SU-DHL-6 (cell line): Measurements from ENCODE around the gene TMEM154.

Source experiments
- H2AFZ ChIP-seq: fragments of 200-600 bp; sonication (generic); 2 replicates; pipeline ENCODE4 v1.6.1; 2014; ENCODE audit warnings: low read depth, mild to moderate bottlenecking, moderate library complexity, mixed read lengths, antibody characterized with exemption, low read length; ENCODE audit not compliant: severe bottlenecking
- H3F3A ChIP-seq: fragments of 200-600 bp; shearing (Covaris generic); 2 replicates; pipeline ENCODE4 v1.6.0; 2016; ENCODE audit warnings: antibody characterized with exemption, mild to moderate bottlenecking; ENCODE audit not compliant: insufficient read depth
- H3K27ac ChIP-seq: fragments of 200-600 bp; sonication (generic); 2 replicates; pipeline ENCODE4 v1.5.1; 2016; ENCODE audit warnings: low read depth, mild to moderate bottlenecking, low read length, moderate library complexity, mixed read lengths
- H3K27me3 ChIP-seq: fragments of 200-600 bp; sonication (generic), shearing (Covaris generic); 2 replicates; pipeline ENCODE4 v1.6.0; 2014; ENCODE audit warnings: mild to moderate bottlenecking, low read length
- H3K36me3 ChIP-seq: fragments of 200-600 bp; sonication (generic); 2 replicates; pipeline ENCODE4 v1.6.1; 2014; ENCODE audit warnings: mild to moderate bottlenecking, low read length, mixed read lengths
- H3K4me2 ChIP-seq: fragments of 300-600, 200-600 bp; shearing (Covaris generic), sonication (generic); 2 replicates; pipeline ENCODE4 v1.6.0; 2014; ENCODE audit warnings: low read length, low read depth, mild to moderate bottlenecking; ENCODE audit not compliant: poor library complexity, severe bottlenecking
- H3K4me3 ChIP-seq: fragments of 200-600 bp; sonication (generic); 2 replicates; pipeline ENCODE4 v1.5.1; 2014; ENCODE audit warnings: antibody characterized with exemption, low read length, mild to moderate bottlenecking, mixed read lengths; ENCODE audit not compliant: insufficient read depth, poor library complexity, severe bottlenecking
- H3K79me2 ChIP-seq: fragments of 200-600 bp; sonication (generic); 2 replicates; pipeline ENCODE4 v1.6.1; 2014; ENCODE audit warnings: mild to moderate bottlenecking, low read length, moderate library complexity; ENCODE audit not compliant: insufficient read depth
- H3K9ac ChIP-seq: fragments of 200-600 bp; sonication (generic); 2 replicates; pipeline ENCODE4 v1.7.0; 2014; ENCODE audit warnings: mild to moderate bottlenecking, low read length
- H3K9me2 ChIP-seq: fragments of 200-600 bp; sonication (generic); replicated peaks from 2 replicates; pipeline ENCODE4 v1.6.1; 2014; ENCODE audit warnings: low read length; ENCODE audit not compliant: insufficient read depth
- H3K9me3 ChIP-seq: fragments of 200-600 bp; sonication (generic); 2 replicates; pipeline ENCODE4 v1.6.1; 2014; ENCODE audit warnings: low read length, mixed read lengths; ENCODE audit not compliant: insufficient read depth
- H4K20me1 ChIP-seq: fragments of 200-600 bp; sonication (generic); 2 replicates; pipeline ENCODE4 v1.6.1; 2014; ENCODE audit warnings: low read depth, mild to moderate bottlenecking, antibody characterized with exemption, low read length, moderate library complexity, mixed read lengths
- CTCF ChIP-seq: fragments of 200-600 bp; sonication (generic); IDR thresholded peaks from one replicate; pipeline ENCODE4 v1.5.1; 2017; ENCODE audit warnings: antibody characterized with exemption, mild to moderate bottlenecking, low read length, moderate library complexity; ENCODE audit not compliant: insufficient read depth, poor library complexity, severe bottlenecking
- EZH2phosphoT487 ChIP-seq: fragments of 200-600 bp; sonication (generic), shearing (Covaris generic); conservative IDR thresholded peaks from 2 replicates; pipeline ENCODE4 v1.6.1; 2018; ENCODE audit warnings: mild to moderate bottlenecking, antibody characterized with exemption, low read length, moderate library complexity, mixed read lengths

The TMEM154 gene

DNA sequence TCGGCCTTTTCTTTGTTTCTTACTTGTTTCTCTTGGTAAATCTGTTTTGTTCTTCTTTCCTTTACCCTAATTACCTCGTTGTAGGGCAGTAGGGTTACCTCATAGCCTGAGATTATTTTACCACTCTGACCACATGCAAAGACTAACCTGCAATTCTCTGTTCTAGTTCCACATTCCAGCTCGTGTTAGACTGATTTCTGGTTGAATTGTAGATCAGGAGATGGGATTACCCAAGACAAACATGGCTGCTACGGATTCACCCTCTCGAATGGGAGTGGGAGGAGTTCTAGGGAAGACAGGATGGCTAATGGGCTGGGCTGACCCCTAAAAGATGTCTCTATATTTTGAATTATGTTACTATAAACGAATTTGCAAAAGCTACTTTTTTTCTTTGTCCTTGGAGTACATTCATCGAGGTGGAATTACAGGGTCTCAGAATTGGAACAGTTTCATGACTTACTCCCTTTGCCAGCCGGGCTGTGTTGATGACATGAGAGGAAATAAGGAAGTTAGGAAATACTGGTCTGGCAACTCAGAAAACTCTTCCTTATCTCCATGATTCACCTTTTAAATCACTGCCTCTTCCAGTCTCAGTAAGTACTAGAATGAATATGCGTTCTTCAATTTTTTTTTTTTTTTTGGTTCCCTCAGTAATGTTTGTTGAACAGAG is 107.2 kb downstream of the TMEM154 start:
- Histone ChIP-seq H3K27me3 (no peaks in the 10 kb centered on the region), H3K9me2 (no peaks in the 10 kb centered on the region), H3K9me3 (no peaks in the 10 kb centered on the region), H3K79me2 (no peaks in the 10 kb centered on the region), H2AFZ (no peak overlapping the region), H3K4me3 (no peak overlapping the region), H3K9ac (no peak overlapping the region), H4K20me1 (no peaks in the 10 kb centered on the region), H3K27ac (no peak overlapping the region), H3K36me3 (no peaks in the 10 kb centered on the region), H3F3A (no peaks in the 10 kb centered on the region), H3K4me2 (no peak overlapping the region)
- TF ChIP-seq CTCF = no peak
- TF ChIP-seq EZH2phosphoT487 = no peak

DNA sequence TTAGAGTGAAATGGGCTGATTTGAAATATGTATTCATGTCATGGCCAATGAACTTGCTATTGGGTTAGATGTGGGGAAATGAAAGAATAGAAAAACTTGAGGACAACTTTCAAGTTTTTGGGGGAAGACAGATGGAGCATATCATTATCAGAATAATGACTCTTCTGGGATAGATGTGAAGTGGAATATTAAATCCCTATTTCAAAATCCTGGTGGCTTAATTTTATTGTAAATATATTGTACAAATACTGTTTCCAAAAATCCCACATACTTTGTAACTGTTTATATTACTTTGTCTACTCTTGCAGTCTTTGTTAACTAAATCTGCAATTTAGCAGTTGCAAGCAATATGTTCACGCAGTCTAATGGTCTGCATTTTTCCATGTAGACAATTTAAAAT is 108.0 kb downstream of the TMEM154 start:
- Histone ChIP-seq H3K4me2 (no peak overlapping the region), H3K4me3 (no peak overlapping the region), H3K79me2 (no peaks in the 10 kb centered on the region), H3K9ac (no peak overlapping the region), H3K9me2 (no peaks in the 10 kb centered on the region), H3F3A (no peaks in the 10 kb centered on the region), H3K36me3 (no peaks in the 10 kb centered on the region), H3K9me3 (no peaks in the 10 kb centered on the region), H2AFZ (no peak overlapping the region), H3K27ac (no peak overlapping the region), H4K20me1 (no peaks in the 10 kb centered on the region), H3K27me3 (no peaks in the 10 kb centered on the region)
- no peak for TF ChIP-seq CTCF

DNA sequence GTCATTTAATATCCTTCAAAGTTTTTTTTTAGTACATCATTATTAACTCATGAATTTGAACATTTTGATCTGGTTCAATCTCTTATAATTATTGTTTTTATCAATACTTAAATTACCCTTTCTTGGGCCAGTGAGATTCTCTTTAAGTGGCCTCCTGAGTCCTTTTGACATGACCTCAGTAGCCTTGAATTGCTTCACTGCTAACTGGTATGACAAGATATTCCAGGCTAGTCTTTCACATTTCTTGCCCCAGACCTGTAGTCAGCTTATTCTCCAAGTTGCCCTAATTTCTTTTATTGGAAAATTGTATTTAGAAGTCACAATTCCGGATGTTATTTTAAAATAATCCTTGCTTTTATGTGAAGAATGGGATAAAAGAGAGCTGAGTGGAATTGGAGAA is 108.5 kb downstream of the TMEM154 start:
- Histone ChIP-seq H3K9ac (no peak overlapping the region), H3F3A (no peaks in the 10 kb centered on the region), H3K27me3 (no peaks in the 10 kb centered on the region), H3K9me2 (no peaks in the 10 kb centered on the region), H2AFZ (no peak overlapping the region), H4K20me1 (no peaks in the 10 kb centered on the region), H3K79me2 (no peaks in the 10 kb centered on the region), H3K4me3 (no peak overlapping the region), H3K4me2 (no peak overlapping the region), H3K9me3 (no peaks in the 10 kb centered on the region), H3K27ac (no peak overlapping the region), H3K36me3 (no peaks in the 10 kb centered on the region)
- TF ChIP-seq EZH2phosphoT487 = no peak
- TF ChIP-seq CTCF = no peak
